Thoracic aorta (tissue), 2 donors: Measurements from ENCODE around the gene OR6K6. TPM values are rescaled to one million over a fixed set of nuclear protein-coding genes. Genes with fewer than 3 reads are reported as not detected.

Experiments
- ATAC-seq: fragments of 150-250 bp; one replicate; pipeline ENCODE4 v1.8.0; 2017; ENCODE audit warnings: low read depth; ENCODE audit not compliant: insufficient number of reproducible peaks, low FRiP score
- DNase-seq: peaks from one replicate; pipeline ENCODE4 v3.0.0-alpha.2; 2020; ENCODE audit warnings: low spot score
- H3K27ac ChIP-seq, 2 donors: fragments of 200-600 bp; sonication (generic); 1 replicate in 1 of 2; 2 replicates in 1 of 2; pipeline ENCODE4 v1.5.1; 2016; ENCODE audit warnings: mild to moderate bottlenecking in 2 of 2, moderate library complexity in 2 of 2
- H3K27me3 ChIP-seq: fragments of 200-600 bp; sonication (generic); replicated peaks from 2 replicates; pipeline ENCODE4 v1.6.0; 2016; ENCODE audit warnings: mild to moderate bottlenecking; ENCODE audit not compliant: insufficient read depth
- H3K36me3 ChIP-seq: fragments of 200-600 bp; sonication (generic); one replicate; pipeline ENCODE4 v1.5.1; 2016
- H3K4me1 ChIP-seq, 2 donors: fragments of 200-600 bp; sonication (generic); 1 replicate in 1 of 2; 2 replicates in 1 of 2; pipeline versions ENCODE4 v1.5.1 to v1.6.0; 2016; ENCODE audit warnings: low read depth in 2 of 2, mild to moderate bottlenecking in 1 of 2; ENCODE audit not compliant: control insufficient read depth in 1 of 2
- H3K4me3 ChIP-seq: fragments of 200-600 bp; sonication (generic); 2 replicates; pipeline ENCODE4 v1.5.1; 2016; ENCODE audit warnings: mild to moderate bottlenecking
- H3K9me3 ChIP-seq: fragments of 200-600 bp; sonication (generic); 2 replicates; pipeline ENCODE4 v1.5.1; 2016
- CTCF ChIP-seq: fragments of 200-600 bp; sonication (generic); IDR thresholded peaks from one replicate; pipeline ENCODE4 v1.5.1; 2019; ENCODE audit warnings: antibody characterized with exemption
- total RNA-seq, 2 donors: library from RNA; depleted of rRNA; stranded (reverse); fragments of >200 nt; gene quantifications; one replicate each; pipeline versions ENCODE4 v1.1.0 to v1.2.3, GENCODE V29; 2016

Gene OR6K6
- total RNA-seq, 2 donors from 2014 or later = not detected

DNA sequence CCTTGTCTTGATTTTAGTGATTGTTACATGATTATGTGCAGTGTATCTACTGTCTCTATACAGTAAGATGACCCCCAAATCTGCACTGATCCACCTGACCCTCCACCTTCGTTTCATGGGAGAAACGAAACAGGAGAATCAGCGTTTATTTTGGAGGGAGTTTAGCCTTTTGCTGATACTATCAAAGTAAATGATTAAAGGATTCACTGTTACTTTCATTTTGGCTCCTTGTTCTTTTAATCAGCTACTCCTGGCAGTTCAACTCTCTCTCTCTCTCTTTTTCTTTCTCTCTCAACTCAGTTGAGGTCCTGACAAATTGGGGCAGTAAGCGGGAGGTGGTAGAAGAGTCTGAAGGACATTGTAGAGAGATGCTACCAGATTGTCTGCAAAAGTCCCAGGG lies 24.1 kb upstream of the OR6K6 start:
- Histone ChIP-seq H3K4me1 (no peaks in the 10 kb centered on the region), H3K36me3 (no peaks in the 10 kb centered on the region), H3K4me3 (no peak overlapping the region), H3K27me3 (no peaks in the 10 kb centered on the region), H3K9me3 (no peaks in the 10 kb centered on the region), H3K27ac (no peak overlapping the region)
- DNase-seq = no peak
- no peak for TF ChIP-seq CTCF
- no peak for ATAC-seq

DNA sequence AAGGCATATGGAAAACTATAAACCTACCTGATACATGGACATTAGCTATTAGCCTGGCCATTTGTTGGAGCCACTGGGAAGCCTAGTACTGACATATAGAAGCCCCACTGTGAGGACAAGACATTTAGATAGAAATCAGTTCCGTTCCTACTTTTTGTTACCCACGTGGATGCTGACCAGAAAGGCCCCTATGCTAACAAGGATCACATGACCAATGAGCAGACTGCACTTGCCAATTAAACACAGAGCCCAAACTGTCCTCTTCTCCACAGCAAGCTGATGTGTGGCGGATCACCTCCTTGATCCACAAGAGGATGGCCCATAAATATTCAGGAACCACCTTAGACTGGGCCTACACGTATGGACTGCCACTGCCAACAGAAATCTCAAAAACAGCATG lies 22.8 kb upstream of the OR6K6 start:
- no peaks in the 10 kb centered on the region for H3K36me3 ChIP-seq
- H3K4me3 ChIP-seq = no peak overlapping the region
- H3K27ac ChIP-seq = no peak overlapping the region
- H3K4me1 ChIP-seq = no peaks in the 10 kb centered on the region
- no peak for DNase-seq
- no peaks in the 10 kb centered on the region for H3K27me3 ChIP-seq
- TF ChIP-seq CTCF = no peak
- H3K9me3 ChIP-seq = no peaks in the 10 kb centered on the region
- no peak for ATAC-seq

- H3K36me3 ChIP-seq = no peaks in the 10 kb centered on the region
- no peaks in the 10 kb centered on the region for H3K4me1 ChIP-seq
- no peak overlapping the region for H3K4me3 ChIP-seq
- DNase-seq (no peak), ATAC-seq (no peak)
- H3K27ac ChIP-seq = no peak overlapping the region
- H3K9me3 ChIP-seq = no peaks in the 10 kb centered on the region
- no peaks in the 10 kb centered on the region for H3K27me3 ChIP-seq
- no peak for TF ChIP-seq CTCF
These were observed 22.0 kb upstream of the OR6K6 start for GRCh38 chr1:158732524-158732923.

GRCh38 chr1:158735848-158736247 lies 18.7 kb upstream of the OR6K6 start:
- Histone ChIP-seq H3K27me3 (no peaks in the 10 kb centered on the region), H3K36me3 (no peaks in the 10 kb centered on the region), H3K4me3 (no peak overlapping the region), H3K27ac (no peak overlapping the region), H3K9me3 (no peaks in the 10 kb centered on the region), H3K4me1 (no peaks in the 10 kb centered on the region)
- DNase-seq = no peak
- TF ChIP-seq CTCF = no peak
- ATAC-seq = no peak

GRCh38 chr1:158752155-158752712 lies 2.3 kb upstream of the OR6K6 start:
- no peak for ATAC-seq
- no peak for TF ChIP-seq CTCF
- H3K9me3 ChIP-seq = no peaks in the 10 kb centered on the region

More at GRCh38 chr1:158752155-158752712, 2.3 kb upstream of the OR6K6 start:
- Histone ChIP-seq H3K27ac (no peak overlapping the region), H3K4me3 (no peak overlapping the region), H3K36me3 (no peaks in the 10 kb centered on the region), H3K4me1 (no peaks in the 10 kb centered on the region), H3K27me3 (no peaks in the 10 kb centered on the region)
- no peak for DNase-seq
